H9 (cell line): ENCODE results near the gene SMARCA1. TPM values are rescaled to one million over a fixed set of nuclear protein-coding genes. Genes with fewer than 3 reads are reported as not detected.

Source experiments
- DNase-seq: peaks from one replicate; pipeline ENCODE4 v3.0.0-alpha.2; 2017
- H2AFZ ChIP-seq: one replicate; pipeline ENCODE4 v1.6.1; 2013; ENCODE audit warnings: mild to moderate bottlenecking, low read length, control low read depth, moderate library complexity
- H2AK5ac ChIP-seq: 2 replicates; pipeline ENCODE4 v1.6.1; 2013; ENCODE audit warnings: low read length, control low read depth, mixed read lengths; ENCODE audit not compliant: insufficient read length
- H2BK120ac ChIP-seq: one replicate; pipeline ENCODE4 v1.6.1; 2013; ENCODE audit warnings: low read depth, mild to moderate bottlenecking, low read length, control low read depth, inconsistent platforms; ENCODE audit not compliant: poor library complexity, severe bottlenecking
- H2BK12ac ChIP-seq: 2 replicates; pipeline ENCODE4 v1.6.1; 2013; ENCODE audit warnings: low read length, control low read depth, mixed read lengths, low read depth; ENCODE audit not compliant: insufficient read length
- H2BK15ac ChIP-seq: 2 replicates; pipeline ENCODE4 v1.6.1; 2013; ENCODE audit warnings: low read depth, low read length, control low read depth
- H2BK20ac ChIP-seq: one replicate; pipeline ENCODE4 v1.6.1; 2013; ENCODE audit warnings: low read depth, mild to moderate bottlenecking, low read length, control low read depth, inconsistent platforms; ENCODE audit not compliant: poor library complexity, severe bottlenecking
- H2BK5ac ChIP-seq: 2 replicates; pipeline ENCODE4 v1.6.1; 2013; ENCODE audit warnings: low read length, control low read depth, mixed read lengths; ENCODE audit not compliant: insufficient read length
- H3K14ac ChIP-seq: 2 replicates; pipeline ENCODE4 v1.6.1; 2013; ENCODE audit warnings: low read length, control low read depth; ENCODE audit not compliant: insufficient read depth
- H3K18ac ChIP-seq: 2 replicates; pipeline ENCODE4 v1.6.1; 2013; ENCODE audit warnings: low read depth, mild to moderate bottlenecking, mixed read lengths, low read length, control low read depth; ENCODE audit not compliant: insufficient read length
- H3K23ac ChIP-seq: 2 replicates; pipeline ENCODE4 v1.6.1; 2013; ENCODE audit warnings: low read length, control low read depth, mixed read lengths, low read depth; ENCODE audit not compliant: insufficient read length
- H3K23me2 ChIP-seq: 2 replicates; pipeline ENCODE4 v1.6.1; 2013; ENCODE audit warnings: low read depth, mild to moderate bottlenecking, mixed read lengths, low read length, control low read depth; ENCODE audit not compliant: insufficient read length, poor library complexity, severe bottlenecking
- H3K27ac ChIP-seq: 2 replicates; pipeline ENCODE4 v1.5.1; 2013; ENCODE audit warnings: low read length, control low read depth, mixed read lengths, low read depth; ENCODE audit not compliant: insufficient read length
- H3K27me3 ChIP-seq: 2 replicates; pipeline ENCODE4 v1.6.1; 2013; ENCODE audit warnings: low read length, control low read depth, inconsistent platforms; ENCODE audit not compliant: insufficient read depth
- H3K4ac ChIP-seq: 2 replicates; pipeline ENCODE4 v1.6.1; 2013; ENCODE audit warnings: low read depth, mild to moderate bottlenecking, control low read depth, inconsistent platforms, low read length, moderate library complexity
- H3K4me1 ChIP-seq: 2 replicates; pipeline ENCODE4 v1.6.1; 2013; ENCODE audit warnings: low read length, control low read depth, inconsistent platforms; ENCODE audit not compliant: insufficient read depth
- H3K4me2 ChIP-seq: 2 replicates; pipeline ENCODE4 v1.6.1; 2013; ENCODE audit warnings: low read length, control low read depth, mixed read lengths; ENCODE audit not compliant: insufficient read length, insufficient read depth
- H3K56ac ChIP-seq: 2 replicates; pipeline ENCODE4 v1.6.1; 2013; ENCODE audit warnings: low read depth, mild to moderate bottlenecking, mixed read lengths, low read length, control low read depth; ENCODE audit not compliant: insufficient read length
- H3K79me1 ChIP-seq: 2 replicates; pipeline ENCODE4 v1.6.1; 2013; ENCODE audit warnings: low read depth, mild to moderate bottlenecking, moderate library complexity, low read length, control low read depth, inconsistent platforms; ENCODE audit not compliant: insufficient read depth, poor library complexity, severe bottlenecking
- H3K79me2 ChIP-seq: 2 replicates; pipeline ENCODE4 v1.6.1; 2013; ENCODE audit warnings: low read length, control low read depth, inconsistent platforms; ENCODE audit not compliant: insufficient read depth
- H3K9ac ChIP-seq: 2 replicates; pipeline ENCODE4 v1.6.1; 2013; ENCODE audit warnings: low read length, control low read depth, mixed read lengths; ENCODE audit not compliant: insufficient read length; ENCODE audit errors: extremely low read depth
- H3K9me3 ChIP-seq: one replicate; pipeline ENCODE4 v1.6.1; 2013; ENCODE audit warnings: low read depth, low read length, inconsistent platforms; ENCODE audit not compliant: control insufficient read depth
- H3T11ph ChIP-seq: one replicate; pipeline ENCODE4 v1.6.1; 2013; ENCODE audit warnings: mild to moderate bottlenecking, low read length, control low read depth, inconsistent platforms
- H4K20me1 ChIP-seq: one replicate; pipeline ENCODE4 v1.6.1; 2013; ENCODE audit not compliant: control insufficient read depth, insufficient read length, insufficient read depth
- H4K5ac ChIP-seq: 2 replicates; pipeline ENCODE4 v1.6.1; 2013; ENCODE audit warnings: low read depth, mild to moderate bottlenecking, mixed read lengths, low read length, control low read depth; ENCODE audit not compliant: insufficient read length
- H4K8ac ChIP-seq: replicated peaks from 2 replicates; pipeline ENCODE4 v1.6.1; 2013; ENCODE audit warnings: low read length, control low read depth, mixed read lengths, low read depth; ENCODE audit not compliant: insufficient read length
- H4K91ac ChIP-seq: 2 replicates; pipeline ENCODE4 v1.6.1; 2013; ENCODE audit warnings: low read depth, mild to moderate bottlenecking, moderate library complexity, mixed read lengths, low read length, control low read depth; ENCODE audit not compliant: insufficient read length
- H3K27ac Mint-ChIP-seq, 3 experiments: 2 replicates in 2 of 3; 3 replicates in 1 of 3; pipeline ENCODE4 v1.8.0; 2020 to 2021; ENCODE audit warnings: mixed read lengths in 3 of 3, mild to moderate bottlenecking in 1 of 3, moderate library complexity in 1 of 3
- H3K27me3 Mint-ChIP-seq: 2 replicates; pipeline ENCODE4 v1.8.0; 2021; ENCODE audit warnings: low read depth, mild to moderate bottlenecking, moderate library complexity, mixed read lengths
- H3K36me3 Mint-ChIP-seq, 3 experiments: 2 replicates in 2 of 3; 3 replicates in 1 of 3; pipeline ENCODE4 v1.8.0; 2020 to 2021; ENCODE audit warnings: low read depth in 3 of 3, mixed read lengths in 3 of 3; ENCODE audit not compliant: insufficient read depth in 1 of 3
- H3K4me1 Mint-ChIP-seq, 2 experiments: 2 replicates each; pipeline ENCODE4 v1.8.0; 2020; ENCODE audit warnings: mixed read lengths in 2 of 2
- H3K4me3 Mint-ChIP-seq, 2 experiments: 2 replicates in 1 of 2; 3 replicates in 1 of 2; pipeline ENCODE4 v1.8.0; 2020 to 2021; ENCODE audit warnings: mild to moderate bottlenecking in 2 of 2, mixed read lengths in 2 of 2, moderate library complexity in 1 of 2
- H3K9me3 Mint-ChIP-seq, 2 experiments: 2 replicates in 1 of 2; 3 replicates in 1 of 2; pipeline ENCODE4 v1.8.0; 2020; ENCODE audit warnings: mild to moderate bottlenecking in 2 of 2, mixed read lengths in 2 of 2, moderate library complexity in 1 of 2
- WGBS: extraction: QIAGEN DNeasy Blood & Tissue Kit; methylation state at CpG from one replicate; pipeline ENCODE4 v1.1.7; 2013; ENCODE audit warnings: missing lambda C conversion rate, low lambda C conversion rate, mixed read lengths; ENCODE audit not compliant: insufficient read length; ENCODE audit errors: extremely low coverage; 5-methylcytosine and 5-hydroxymethylcytosine counted together
- total RNA-seq: library from RNA; stranded (reverse); gene quantifications from 2 replicates; pipeline ENCODE4 v1.2.1, GENCODE V29; 2021
- TF ChIP-seq, protein P1 (sequence below): fragments of 200-600 bp; sonication (generic); conservative IDR thresholded peaks from 3 replicates; pipeline ENCODE4 v1.8.0; 2021; ENCODE audit warnings: antibody characterized with exemption, mild to moderate bottlenecking

The SMARCA1 gene
- total RNA-seq, 1 experiment from 2014 or later, result 105 TPM

GRCh38 chrX:129480889-129481288 lies 42.4 kb downstream of the SMARCA1 start:
- H2AFZ ChIP-seq, result no peak overlapping the region
- H3K9me3 Mint-ChIP-seq, result no peaks in the 10 kb centered on the region
- no peaks in the 10 kb centered on the region for H3K27me3 ChIP-seq
- H4K91ac ChIP-seq, result no peak overlapping the region
- WGBS, result no CpG with 5 or more reads among the region's 6 CpGs
- H2BK15ac ChIP-seq, result no peak overlapping the region
- no peak overlapping the region for H2AK5ac ChIP-seq
- H4K5ac ChIP-seq, result no peak overlapping the region
- TF ChIP-seq, protein P1, sequence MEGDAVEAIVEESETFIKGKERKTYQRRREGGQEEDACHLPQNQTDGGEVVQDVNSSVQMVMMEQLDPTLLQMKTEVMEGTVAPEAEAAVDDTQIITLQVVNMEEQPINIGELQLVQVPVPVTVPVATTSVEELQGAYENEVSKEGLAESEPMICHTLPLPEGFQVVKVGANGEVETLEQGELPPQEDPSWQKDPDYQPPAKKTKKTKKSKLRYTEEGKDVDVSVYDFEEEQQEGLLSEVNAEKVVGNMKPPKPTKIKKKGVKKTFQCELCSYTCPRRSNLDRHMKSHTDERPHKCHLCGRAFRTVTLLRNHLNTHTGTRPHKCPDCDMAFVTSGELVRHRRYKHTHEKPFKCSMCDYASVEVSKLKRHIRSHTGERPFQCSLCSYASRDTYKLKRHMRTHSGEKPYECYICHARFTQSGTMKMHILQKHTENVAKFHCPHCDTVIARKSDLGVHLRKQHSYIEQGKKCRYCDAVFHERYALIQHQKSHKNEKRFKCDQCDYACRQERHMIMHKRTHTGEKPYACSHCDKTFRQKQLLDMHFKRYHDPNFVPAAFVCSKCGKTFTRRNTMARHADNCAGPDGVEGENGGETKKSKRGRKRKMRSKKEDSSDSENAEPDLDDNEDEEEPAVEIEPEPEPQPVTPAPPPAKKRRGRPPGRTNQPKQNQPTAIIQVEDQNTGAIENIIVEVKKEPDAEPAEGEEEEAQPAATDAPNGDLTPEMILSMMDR, result no peak
- no peak overlapping the region for H3K4ac ChIP-seq
- H3K4me1 Mint-ChIP-seq, result no peaks in the 10 kb centered on the region
- no peak overlapping the region for H2BK5ac ChIP-seq
- no peak for DNase-seq
- no peak overlapping the region for H3K23ac ChIP-seq
- no peak overlapping the region for H2BK12ac ChIP-seq
- H3K9me3 ChIP-seq, result no peaks in the 10 kb centered on the region
- H3K27ac Mint-ChIP-seq, result no peak overlapping the region
- H3K36me3 Mint-ChIP-seq, result peaks cover 20 to 62% (median 48%) of the 10 kb centered on the region in 3 experiments; a peak in 6 of 7 replicates
- H3K27me3 Mint-ChIP-seq, result no peaks in the 10 kb centered on the region
- H3K56ac ChIP-seq, result no peak overlapping the region
- no peaks in the 10 kb centered on the region for H3K79me2 ChIP-seq
- no peak overlapping the region for H4K8ac ChIP-seq
- H3K23me2 ChIP-seq, result no peaks in the 10 kb centered on the region
- no peak overlapping the region for H2BK20ac ChIP-seq
- no peak overlapping the region for H3K9ac ChIP-seq
- H3K4me2 ChIP-seq, result no peak overlapping the region
- no peak overlapping the region for H3K14ac ChIP-seq
- H2BK120ac ChIP-seq, result no peak overlapping the region
- H3T11ph ChIP-seq, result no peak overlapping the region
- no peaks in the 10 kb centered on the region for H3K79me1 ChIP-seq
- no peaks in the 10 kb centered on the region for H4K20me1 ChIP-seq
- no peak overlapping the region for H3K18ac ChIP-seq
- H3K4me1 ChIP-seq, result no peaks in the 10 kb centered on the region
- H3K4me3 Mint-ChIP-seq, result no peak overlapping the region
- H3K27ac ChIP-seq, result no peak overlapping the region
